ENCODE measurements around the gene GTF3A. TPM values are rescaled to one million over a fixed set of nuclear protein-coding genes. Genes with fewer than 3 reads are reported as not detected.
A peak's percentile ranks its signal among the peaks of the same experiment; 100 is the strongest.

The GTF3A gene
- total and polyA plus RNA-seq, 8 donors, result 53.4 to 220 (median 117) TPM

DNA sequence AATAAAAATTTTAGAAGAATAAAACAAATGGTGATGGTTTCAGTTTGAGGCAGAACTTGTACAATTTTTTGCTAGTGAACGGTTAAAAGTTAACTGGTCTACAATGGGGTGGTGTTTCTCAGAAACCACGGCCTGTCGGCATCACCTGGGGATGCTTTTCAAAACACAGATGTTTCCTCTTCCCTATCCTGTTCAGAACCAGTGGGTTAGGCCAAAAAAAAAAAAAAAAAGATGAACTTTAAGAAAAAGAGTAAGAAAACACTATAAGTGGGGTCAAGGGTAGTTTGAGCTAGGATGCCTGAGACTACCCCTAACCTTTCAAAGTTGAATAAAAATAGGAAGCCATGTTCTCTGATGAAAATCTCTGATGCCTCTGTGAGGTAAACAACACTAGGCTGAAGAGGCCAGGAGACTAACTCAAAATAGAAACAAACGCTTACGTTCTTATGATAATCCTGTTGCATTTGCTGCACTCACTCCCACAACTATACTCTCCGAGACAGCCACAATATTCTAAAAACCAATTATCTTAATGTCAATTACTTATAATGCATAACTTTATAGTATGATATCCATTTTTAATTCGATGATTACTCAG lies 22.7 kb downstream of the GTF3A start:
- Histone ChIP-seq H3K4me3 (no peak overlapping the region), H3K27ac (peak overlapping the region in 2 of 5 donors; percentile 7 to 98), H3K36me3 (peaks cover 0 to 26% (median 13%) of the 10 kb centered on the region in 4 donors), H3K27me3 (no peaks in the 10 kb centered on the region), H3K4me1 (peaks cover 13 to 62% (median 40%) of the 10 kb centered on the region in 4 donors), H3K9me3 (no peaks in the 10 kb centered on the region)
- no peak for TF ChIP-seq CTCF (IDR thresholded peaks at IDR 0.05)
- peak in 1 of 2 donors; percentile 52 for DNase-seq
- WGBS, 5 donors, result 60 to 66% (median 65%) methylated on average over 7 of the region's 7 CpGs
- intact Hi-C loops (cut with DNase I; ENCODE audit: low total_unique reads), result no loop called here

DNA sequence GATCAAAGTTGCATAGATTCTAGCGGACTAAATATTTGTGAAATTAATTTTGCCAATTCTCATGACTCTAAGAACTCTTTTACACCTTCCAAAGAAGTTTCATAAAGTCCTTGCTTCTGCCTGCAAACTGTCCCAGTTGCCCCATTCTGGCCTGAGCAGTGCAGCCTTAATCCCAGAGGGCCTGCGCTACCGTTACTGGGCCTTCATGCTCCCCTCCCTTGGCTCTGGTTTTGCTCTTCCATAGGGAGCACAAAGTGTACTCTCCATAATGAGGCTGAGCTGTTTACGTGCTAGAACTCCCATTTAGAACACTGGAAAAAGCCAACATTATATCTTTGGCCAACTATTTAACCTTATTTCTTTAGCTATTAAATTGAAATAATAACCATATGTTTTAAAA lies 23.9 kb downstream of the GTF3A start:
- Histone ChIP-seq H3K36me3 (peaks cover 0 to 14% (median 4%) of the 10 kb centered on the region in 4 donors), H3K4me3 (peak overlapping the region in 2 of 4 donors; percentile 61 to 79), H3K4me1 (peaks cover 13 to 55% (median 38%) of the 10 kb centered on the region in 4 donors), H3K27ac (peak overlapping the region; percentile 26 to 99 (median 98)), H3K27me3 (no peaks in the 10 kb centered on the region), H3K9me3 (no peaks in the 10 kb centered on the region)
- intact Hi-C loops (cut with DNase I; ENCODE audit: low total_unique reads), result no loop called here
- 62 to 78% (median 69%) methylated on average over 4 of the region's 4 CpGs for WGBS, 5 donors
- DNase-seq, result no peak
- TF ChIP-seq CTCF (IDR thresholded peaks at IDR 0.05), result no peak
- TF ChIP-seq POLR2AphosphoS5 (IDR thresholded peaks at IDR 0.05), result no peak
- TF ChIP-seq EP300 (IDR thresholded peaks at IDR 0.05), result no peak
- no peak for TF ChIP-seq POLR2A (IDR thresholded peaks at IDR 0.05)

- intact Hi-C loops (cut with DNase I; ENCODE audit: low total_unique reads), result no loop called here
- Histone ChIP-seq H3K27ac (peak overlapping the region; percentile 74 to 99 (median 98)), H3K4me1 (peaks cover 13 to 61% (median 38%) of the 10 kb centered on the region in 4 donors), H3K27me3 (no peaks in the 10 kb centered on the region), H3K9me3 (no peaks in the 10 kb centered on the region), H3K36me3 (peaks cover 0 to 10% (median 2%) of the 10 kb centered on the region in 4 donors), H3K4me3 (peak overlapping the region; percentile 61 to 87 (median 72))
- DNase-seq, result peak in 1 of 2 donors; percentile 36
- no peak for TF ChIP-seq POLR2A (IDR thresholded peaks at IDR 0.05)
- no peak for TF ChIP-seq EP300 (IDR thresholded peaks at IDR 0.05)
- TF ChIP-seq CTCF (IDR thresholded peaks at IDR 0.05), result no peak
- no peak for TF ChIP-seq POLR2AphosphoS5 (IDR thresholded peaks at IDR 0.05)
- 32 to 43% (median 42%) methylated on average over 15 of the region's 15 CpGs for WGBS, 5 donors
Observed at GRCh38 chr13:27449081-27449603, 24.7 kb downstream of the GTF3A start.

GRCh38 chr13:27449936-27450828 lies 25.8 kb downstream of the GTF3A start, which contains the start of gene MTIF3:
Gene MTIF3, minus strand, starts transcription at chr13:27450564. Its CDS starts 10,116 bp downstream, at chr13:27440448.
- Histone ChIP-seq H3K27me3 (no peaks in the 10 kb centered on the region), H3K27ac (peak within 1 kb of the TSS; percentile 97 to 99 (median 98)), H3K9me3 (no peaks in the 10 kb centered on the region), H3K36me3 (no peaks in the 10 kb centered on the region), H3K4me3 (peak within 1 kb of the TSS; percentile 61 to 87 (median 72)), H3K4me1 (peaks cover 13 to 68% (median 36%) of the 10 kb centered on the region in 4 donors)
- DNase-seq, result peak; percentile 97 to 98
- TF ChIP-seq POLR2AphosphoS5 (IDR thresholded peaks at IDR 0.05) (peak; percentile 82 to 95 (median 95)), EP300 (IDR thresholded peaks at IDR 0.05) (no peak), CTCF (IDR thresholded peaks at IDR 0.05) (peak in 1 of 7 experiments; percentile 13), POLR2A (IDR thresholded peaks at IDR 0.05) (peak in 2 of 4 donors; percentile 80 to 87)
- intact Hi-C loops (cut with DNase I; ENCODE audit: low total_unique reads), result no loop called here
- 0% methylated on average over 30 to 81 of the region's 81 CpGs for WGBS, 5 donors

All from stomach (tissue), 9 donors.